ENCODE measurements around the gene ENPP3. TPM values are rescaled to one million over a fixed set of nuclear protein-coding genes. Genes with fewer than 3 reads are reported as not detected.

Gene ENPP3
- total and polyA plus RNA-seq, 7 donors, result 0.14 to 5.9 (median 1.1) TPM

- Histone ChIP-seq H3K9me3 (no peaks in the 10 kb centered on the region), H3K36me3 (no peaks in the 10 kb centered on the region), H3K4me1 (no peaks in the 10 kb centered on the region), H3K27me3 (no peaks in the 10 kb centered on the region), H3K27ac (no peak overlapping the region), H3K4me3 (no peak overlapping the region)
- WGBS, 2 donors, result 86 to 90% methylated on average over 2 of the region's 2 CpGs
- TF ChIP-seq EP300 (IDR thresholded peaks at IDR 0.05), result no peak
- no peak for TF ChIP-seq POLR2AphosphoS5 (IDR thresholded peaks at IDR 0.05)
- TF ChIP-seq POLR2A (IDR thresholded peaks at IDR 0.05), result no peak
- TF ChIP-seq, protein P1, sequence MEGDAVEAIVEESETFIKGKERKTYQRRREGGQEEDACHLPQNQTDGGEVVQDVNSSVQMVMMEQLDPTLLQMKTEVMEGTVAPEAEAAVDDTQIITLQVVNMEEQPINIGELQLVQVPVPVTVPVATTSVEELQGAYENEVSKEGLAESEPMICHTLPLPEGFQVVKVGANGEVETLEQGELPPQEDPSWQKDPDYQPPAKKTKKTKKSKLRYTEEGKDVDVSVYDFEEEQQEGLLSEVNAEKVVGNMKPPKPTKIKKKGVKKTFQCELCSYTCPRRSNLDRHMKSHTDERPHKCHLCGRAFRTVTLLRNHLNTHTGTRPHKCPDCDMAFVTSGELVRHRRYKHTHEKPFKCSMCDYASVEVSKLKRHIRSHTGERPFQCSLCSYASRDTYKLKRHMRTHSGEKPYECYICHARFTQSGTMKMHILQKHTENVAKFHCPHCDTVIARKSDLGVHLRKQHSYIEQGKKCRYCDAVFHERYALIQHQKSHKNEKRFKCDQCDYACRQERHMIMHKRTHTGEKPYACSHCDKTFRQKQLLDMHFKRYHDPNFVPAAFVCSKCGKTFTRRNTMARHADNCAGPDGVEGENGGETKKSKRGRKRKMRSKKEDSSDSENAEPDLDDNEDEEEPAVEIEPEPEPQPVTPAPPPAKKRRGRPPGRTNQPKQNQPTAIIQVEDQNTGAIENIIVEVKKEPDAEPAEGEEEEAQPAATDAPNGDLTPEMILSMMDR (IDR thresholded peaks at IDR 0.05), result no peak
- intact Hi-C loops (cut with DNase I), result no loop called here
- DNase-seq, result no peak
Observed at GRCh38 chr6:131657222-131657621, 20.1 kb downstream of the ENPP3 start.

- intact Hi-C loops (cut with DNase I), result no loop called here
- Histone ChIP-seq H3K27ac (no peak overlapping the region), H3K4me3 (no peak overlapping the region), H3K27me3 (no peaks in the 10 kb centered on the region), H3K36me3 (no peaks in the 10 kb centered on the region), H3K4me1 (no peaks in the 10 kb centered on the region), H3K9me3 (no peaks in the 10 kb centered on the region)
- TF ChIP-seq POLR2AphosphoS5 (IDR thresholded peaks at IDR 0.05), result no peak
- no peak for TF ChIP-seq POLR2A (IDR thresholded peaks at IDR 0.05)
- TF ChIP-seq, protein P1 (IDR thresholded peaks at IDR 0.05), result no peak
- TF ChIP-seq EP300 (IDR thresholded peaks at IDR 0.05), result no peak
- WGBS, 2 donors, result 76 to 81% methylated on average over 6 of the region's 6 CpGs
- DNase-seq, result no peak
Observed at GRCh38 chr6:131657630-131658111, 20.6 kb downstream of the ENPP3 start.

GRCh38 chr6:131658287-131658686, 21.2 kb downstream of the ENPP3 start:
- no peak overlapping the region for H3K4me3 ChIP-seq
- no peaks in the 10 kb centered on the region for H3K27me3 ChIP-seq
- WGBS, 2 donors, result 87 to 92% methylated on average over 3 of the region's 3 CpGs
- H3K36me3 ChIP-seq, result no peaks in the 10 kb centered on the region
- no peak for DNase-seq
- intact Hi-C loops (cut with DNase I), result no loop called here
- H3K9me3 ChIP-seq, result no peaks in the 10 kb centered on the region
- TF ChIP-seq POLR2A (IDR thresholded peaks at IDR 0.05) (no peak), EP300 (IDR thresholded peaks at IDR 0.05) (no peak), POLR2AphosphoS5 (IDR thresholded peaks at IDR 0.05) (no peak)
- TF ChIP-seq, protein P1 (IDR thresholded peaks at IDR 0.05), result no peak
- H3K4me1 ChIP-seq, result no peaks in the 10 kb centered on the region
- H3K27ac ChIP-seq, result no peak overlapping the region

DNA sequence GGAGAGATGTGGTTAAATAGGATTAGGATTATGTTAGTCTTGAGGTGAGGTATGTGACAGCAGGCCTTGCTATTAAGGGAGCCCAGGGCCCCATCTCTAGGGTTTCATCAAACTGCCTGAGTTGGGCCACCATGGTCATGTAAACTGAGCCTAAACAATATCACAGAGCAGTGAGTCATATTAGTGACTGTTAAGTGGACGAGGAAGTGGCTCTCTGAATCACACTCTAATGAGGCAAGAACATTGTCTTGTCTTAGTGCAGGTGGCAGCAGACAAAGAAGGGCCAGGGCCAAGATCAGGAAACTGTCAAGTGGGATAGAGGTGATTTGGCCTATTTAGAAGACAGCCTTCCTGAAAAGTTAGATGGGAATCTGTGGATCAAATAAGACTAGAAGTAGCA, 23.1 kb downstream of the ENPP3 start:
- DNase-seq, result no peak
- Histone ChIP-seq H3K36me3 (no peaks in the 10 kb centered on the region), H3K4me3 (no peak overlapping the region), H3K9me3 (no peaks in the 10 kb centered on the region), H3K27me3 (no peaks in the 10 kb centered on the region), H3K27ac (no peak overlapping the region), H3K4me1 (no peaks in the 10 kb centered on the region)
- 15 to 53% methylated on average over 1 of the region's 1 CpG for WGBS, 2 donors
- TF ChIP-seq EP300 (IDR thresholded peaks at IDR 0.05) (no peak), POLR2A (IDR thresholded peaks at IDR 0.05) (no peak), POLR2AphosphoS5 (IDR thresholded peaks at IDR 0.05) (no peak)
- TF ChIP-seq, protein P1 (IDR thresholded peaks at IDR 0.05), result no peak
- intact Hi-C loops (cut with DNase I), result no loop called here

GRCh38 chr6:131663578-131664165, 26.6 kb downstream of the ENPP3 start:
- H3K27ac ChIP-seq, result no peak overlapping the region
- intact Hi-C loops (cut with DNase I), result no loop called here
- H3K4me1 ChIP-seq, result no peaks in the 10 kb centered on the region
- no peak overlapping the region for H3K4me3 ChIP-seq
- H3K27me3 ChIP-seq, result no peaks in the 10 kb centered on the region
- 97% methylated on average over 2 of the region's 2 CpGs for WGBS, 2 donors
- no peak for TF ChIP-seq POLR2AphosphoS5 (IDR thresholded peaks at IDR 0.05)
- TF ChIP-seq, protein P1 (IDR thresholded peaks at IDR 0.05), result no peak
- no peaks in the 10 kb centered on the region for H3K36me3 ChIP-seq
- DNase-seq, result no peak
- no peaks in the 10 kb centered on the region for H3K9me3 ChIP-seq

Data from sigmoid colon (tissue), 7 donors.